Measurements from ENCODE around the gene XXYLT1. TPM values are rescaled to one million over a fixed set of nuclear protein-coding genes. Genes with fewer than 3 reads are reported as not detected.

The XXYLT1 gene
- polyA plus RNA-seq, 2 of the 4 experiments (the other 2 are of a cell fraction) = 11.9 to 12.0 TPM

GRCh38 chr3:195115600-195116406, 155.2 kb downstream of the XXYLT1 start:
- FAIRE-seq (no peak), ATAC-seq (no peak), DNase-seq (ENCODE audit: low read depth in 1 of 2, low spot score in 1 of 2) (no peak)
- no peak overlapping the region for H3K27ac ChIP-seq
- H3K4me2 ChIP-seq = no peak overlapping the region
- no peak overlapping the region for H3K4me3 ChIP-seq
- no peaks in the 10 kb centered on the region for H3K9me3 ChIP-seq
- CTCF ChIA-PET = interaction anchor here (0.6 to 2.6 kb wide), 5 partner anchors 9 to 444 kb away, joined by 3 to 12 read pairs (median 5); partner anchors contain the start of gene LSG1
- TF ChIP-seq JUN (IDR thresholded peaks at IDR 0.05) (no peak), KDM5A (IDR thresholded peaks at IDR 0.05) (no peak), MYC (IDR thresholded peaks at IDR 0.05; ENCODE audit: borderline replicate concordance, low read length) (no peak), HOXB5 (CRISPR knock-in tag; IDR thresholded peaks at IDR 0.05) (no peak), FOXS1 (CRISPR knock-in tag; IDR thresholded peaks at IDR 0.05) (no peak), MAFK (IDR thresholded peaks at IDR 0.05; ENCODE audit: partially characterized antibody) (no peak), POLR2A (IDR thresholded peaks at IDR 0.05; ENCODE audit: low read length) (no peak), PHF8 (IDR thresholded peaks at IDR 0.05; ENCODE audit: borderline replicate concordance, low read depth) (no peak)
- POLR2A ChIA-PET = no interaction called here
- H3K4me1 ChIP-seq = 0 out of 3 replicates have a peak, but pooled peaks cover 7% of the 10 kb centered on the region
- WGBS (ENCODE audit: missing lambda C conversion rate) = 89% methylated on average over 18 of the region's 24 CpGs

- Histone ChIP-seq H3K4me2 (no peak overlapping the region), H3K9me3 (no peaks in the 10 kb centered on the region), H3K27ac (no peak overlapping the region), H3K4me3 (no peak overlapping the region), H3K4me1 (0 out of 3 replicates have a peak, but pooled peaks cover 7% of the 10 kb centered on the region)
- WGBS (ENCODE audit: missing lambda C conversion rate) = 92% methylated on average over 22 of the region's 31 CpGs
- FAIRE-seq (no peak), DNase-seq (ENCODE audit: low read depth in 1 of 2, low spot score in 1 of 2) (no peak), ATAC-seq (no peak)
- ChIA-PET POLR2A (no interaction called here), CTCF (interaction anchor here (1.7 to 2.7 kb wide), 3 partner anchors 8 to 433 kb away, joined by 3 to 12 read pairs (median 12); no protein-coding TSS in a partner anchor)
- TF ChIP-seq EHMT2 (IDR thresholded peaks at IDR 0.05; ENCODE audit: low read depth) = no peak
- TF ChIP-seq HOXB13 (CRISPR knock-in tag; IDR thresholded peaks at IDR 0.05; ENCODE audit: low read depth) = no peak
- no peak for TF ChIP-seq RCOR1 (IDR thresholded peaks at IDR 0.05; ENCODE audit: low read depth, low read length)
- TF ChIP-seq RAD21 (conservative IDR thresholded peaks at IDR 0.05 in 1 of 2, IDR thresholded peaks at IDR 0.05 in 1 of 2) = no peak
- no peak for TF ChIP-seq CBX8 (IDR thresholded peaks at IDR 0.05)
- no peak for TF ChIP-seq SREBF2 (IDR thresholded peaks at IDR 0.05)
- no peak for TF ChIP-seq CHD4 (IDR thresholded peaks at IDR 0.05; ENCODE audit: borderline replicate concordance)
- no peak for TF ChIP-seq ESRRA (IDR thresholded peaks at IDR 0.05; ENCODE audit: borderline replicate concordance, low read length)
- no peak for TF ChIP-seq JUNB (IDR thresholded peaks at IDR 0.05)
- TF ChIP-seq, protein P1, sequence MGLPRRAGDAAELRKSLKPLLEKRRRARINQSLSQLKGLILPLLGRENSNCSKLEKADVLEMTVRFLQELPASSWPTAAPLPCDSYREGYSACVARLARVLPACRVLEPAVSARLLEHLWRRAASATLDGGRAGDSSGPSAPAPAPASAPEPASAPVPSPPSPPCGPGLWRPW (IDR thresholded peaks at IDR 0.05) = no peak
- TF ChIP-seq, protein P2, sequence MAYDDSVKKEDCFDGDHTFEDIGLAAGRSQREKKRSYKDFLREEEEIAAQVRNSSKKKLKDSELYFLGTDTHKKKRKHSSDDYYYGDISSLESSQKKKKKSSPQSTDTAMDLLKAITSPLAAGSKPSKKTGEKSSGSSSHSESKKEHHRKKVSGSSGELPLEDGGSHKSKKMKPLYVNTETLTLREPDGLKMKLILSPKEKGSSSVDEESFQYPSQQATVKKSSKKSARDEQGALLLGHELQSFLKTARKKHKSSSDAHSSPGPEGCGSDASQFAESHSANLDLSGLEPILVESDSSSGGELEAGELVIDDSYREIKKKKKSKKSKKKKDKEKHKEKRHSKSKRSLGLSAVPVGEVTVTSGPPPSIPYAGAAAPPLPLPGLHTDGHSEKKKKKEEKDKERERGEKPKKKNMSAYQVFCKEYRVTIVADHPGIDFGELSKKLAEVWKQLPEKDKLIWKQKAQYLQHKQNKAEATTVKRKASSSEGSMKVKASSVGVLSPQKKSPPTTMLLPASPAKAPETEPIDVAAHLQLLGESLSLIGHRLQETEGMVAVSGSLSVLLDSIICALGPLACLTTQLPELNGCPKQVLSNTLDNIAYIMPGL (CRISPR knock-in tag; IDR thresholded peaks at IDR 0.05; ENCODE audit: borderline replicate concordance) = no peak
- TF ChIP-seq EHF (CRISPR knock-in tag; IDR thresholded peaks at IDR 0.05) = no peak
- no peak for TF ChIP-seq POLR2AphosphoS2 (conservative IDR thresholded peaks at IDR 0.05; ENCODE audit: low read length)
- no peak for TF ChIP-seq SMC3 (IDR thresholded peaks at IDR 0.05)
- TF ChIP-seq RNF2 (IDR thresholded peaks at IDR 0.05; ENCODE audit: borderline replicate concordance, low read depth) = no peak
- TF ChIP-seq, protein P3, sequence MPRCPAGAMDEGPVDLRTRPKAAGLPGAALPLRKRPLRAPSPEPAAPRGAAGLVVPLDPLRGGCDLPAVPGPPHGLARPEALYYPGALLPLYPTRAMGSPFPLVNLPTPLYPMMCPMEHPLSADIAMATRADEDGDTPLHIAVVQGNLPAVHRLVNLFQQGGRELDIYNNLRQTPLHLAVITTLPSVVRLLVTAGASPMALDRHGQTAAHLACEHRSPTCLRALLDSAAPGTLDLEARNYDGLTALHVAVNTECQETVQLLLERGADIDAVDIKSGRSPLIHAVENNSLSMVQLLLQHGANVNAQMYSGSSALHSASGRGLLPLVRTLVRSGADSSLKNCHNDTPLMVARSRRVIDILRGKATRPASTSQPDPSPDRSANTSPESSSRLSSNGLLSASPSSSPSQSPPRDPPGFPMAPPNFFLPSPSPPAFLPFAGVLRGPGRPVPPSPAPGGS (IDR thresholded peaks at IDR 0.05) = no peak
- TF ChIP-seq, protein P4, sequence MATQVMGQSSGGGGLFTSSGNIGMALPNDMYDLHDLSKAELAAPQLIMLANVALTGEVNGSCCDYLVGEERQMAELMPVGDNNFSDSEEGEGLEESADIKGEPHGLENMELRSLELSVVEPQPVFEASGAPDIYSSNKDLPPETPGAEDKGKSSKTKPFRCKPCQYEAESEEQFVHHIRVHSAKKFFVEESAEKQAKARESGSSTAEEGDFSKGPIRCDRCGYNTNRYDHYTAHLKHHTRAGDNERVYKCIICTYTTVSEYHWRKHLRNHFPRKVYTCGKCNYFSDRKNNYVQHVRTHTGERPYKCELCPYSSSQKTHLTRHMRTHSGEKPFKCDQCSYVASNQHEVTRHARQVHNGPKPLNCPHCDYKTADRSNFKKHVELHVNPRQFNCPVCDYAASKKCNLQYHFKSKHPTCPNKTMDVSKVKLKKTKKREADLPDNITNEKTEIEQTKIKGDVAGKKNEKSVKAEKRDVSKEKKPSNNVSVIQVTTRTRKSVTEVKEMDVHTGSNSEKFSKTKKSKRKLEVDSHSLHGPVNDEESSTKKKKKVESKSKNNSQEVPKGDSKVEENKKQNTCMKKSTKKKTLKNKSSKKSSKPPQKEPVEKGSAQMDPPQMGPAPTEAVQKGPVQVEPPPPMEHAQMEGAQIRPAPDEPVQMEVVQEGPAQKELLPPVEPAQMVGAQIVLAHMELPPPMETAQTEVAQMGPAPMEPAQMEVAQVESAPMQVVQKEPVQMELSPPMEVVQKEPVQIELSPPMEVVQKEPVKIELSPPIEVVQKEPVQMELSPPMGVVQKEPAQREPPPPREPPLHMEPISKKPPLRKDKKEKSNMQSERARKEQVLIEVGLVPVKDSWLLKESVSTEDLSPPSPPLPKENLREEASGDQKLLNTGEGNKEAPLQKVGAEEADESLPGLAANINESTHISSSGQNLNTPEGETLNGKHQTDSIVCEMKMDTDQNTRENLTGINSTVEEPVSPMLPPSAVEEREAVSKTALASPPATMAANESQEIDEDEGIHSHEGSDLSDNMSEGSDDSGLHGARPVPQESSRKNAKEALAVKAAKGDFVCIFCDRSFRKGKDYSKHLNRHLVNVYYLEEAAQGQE (IDR thresholded peaks at IDR 0.05) = no peak
Observed at GRCh38 chr3:195114786-195115599, 156.0 kb downstream of the XXYLT1 start.

Data from A549 (cell line).